ENCODE data around the gene ALK.

DNA sequence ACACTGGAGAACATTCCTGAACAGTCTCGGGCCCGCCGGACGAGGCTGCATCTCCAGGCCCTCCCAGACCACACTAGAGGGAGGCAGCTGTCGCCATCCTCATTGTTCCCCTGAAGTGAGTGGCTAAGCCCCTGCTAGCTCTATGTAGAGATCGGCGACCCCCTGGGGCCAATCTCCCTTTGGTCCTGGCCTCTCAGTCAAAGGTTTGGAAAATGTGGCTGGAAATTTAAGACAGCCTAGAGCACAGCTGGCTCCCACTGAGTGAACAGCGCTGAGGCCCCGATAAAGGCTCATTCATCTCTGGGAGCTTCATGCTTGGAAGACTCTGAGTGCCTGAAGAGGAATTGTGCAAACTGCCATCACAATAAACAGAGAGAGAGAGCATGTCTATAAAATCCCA, 445.9 kb downstream of the ALK start:
- TF ChIP-seq EZH2 (IDR thresholded peaks at IDR 0.05), result no peak
- TF ChIP-seq FOXP2 (optimal IDR thresholded peaks at IDR 0.05; ENCODE audit: control extremely low read depth, extremely low read length, insufficient read depth), result no peak
- no peak for TF ChIP-seq POLR2AphosphoS5 (IDR thresholded peaks at IDR 0.05; ENCODE audit: borderline replicate concordance, low read depth, low read length)
